Fibroblast of villous mesenchyme (primary cell): ENCODE results near the gene PDIA2. TPM values are rescaled to one million over a fixed set of nuclear protein-coding genes. Genes with fewer than 3 reads are reported as not detected.
"Not testable (repeated sequence)": the region's sequence is repeated elsewhere in the genome, so short reads cannot be mapped to it uniquely, and the experiment has no call there.

Source experiments
- DNase-seq: peaks from one replicate; pipeline ENCODE4 v3.0.0-alpha.2; 2010; ENCODE audit warnings: low read depth
- H3K4me3 ChIP-seq: 2 replicates; pipeline ENCODE4 v1.5.1; 2011; ENCODE audit warnings: low read depth, mild to moderate bottlenecking, low read length
- total RNA-seq: library from RNA; depleted of rRNA; stranded (reverse); fragments of >200 nt; gene quantifications from 2 replicates; pipeline ENCODE4 v1.2.3, GENCODE V29; 2012
- TF ChIP-seq, protein P1 (sequence below): IDR thresholded peaks from 2 replicates; pipeline ENCODE4 v1.5.1; 2012; ENCODE audit warnings: low read depth, mild to moderate bottlenecking, low read length; ENCODE audit not compliant: insufficient read depth

Gene PDIA2
- total RNA-seq, 1 donor = 0.43 TPM

GRCh38 chr16:333406-334094 lies 50.6 kb downstream of the PDIA2 start:
- DNase-seq = peak; percentile 34
- H3K4me3 ChIP-seq = no peak overlapping the region
- TF ChIP-seq, protein P1, sequence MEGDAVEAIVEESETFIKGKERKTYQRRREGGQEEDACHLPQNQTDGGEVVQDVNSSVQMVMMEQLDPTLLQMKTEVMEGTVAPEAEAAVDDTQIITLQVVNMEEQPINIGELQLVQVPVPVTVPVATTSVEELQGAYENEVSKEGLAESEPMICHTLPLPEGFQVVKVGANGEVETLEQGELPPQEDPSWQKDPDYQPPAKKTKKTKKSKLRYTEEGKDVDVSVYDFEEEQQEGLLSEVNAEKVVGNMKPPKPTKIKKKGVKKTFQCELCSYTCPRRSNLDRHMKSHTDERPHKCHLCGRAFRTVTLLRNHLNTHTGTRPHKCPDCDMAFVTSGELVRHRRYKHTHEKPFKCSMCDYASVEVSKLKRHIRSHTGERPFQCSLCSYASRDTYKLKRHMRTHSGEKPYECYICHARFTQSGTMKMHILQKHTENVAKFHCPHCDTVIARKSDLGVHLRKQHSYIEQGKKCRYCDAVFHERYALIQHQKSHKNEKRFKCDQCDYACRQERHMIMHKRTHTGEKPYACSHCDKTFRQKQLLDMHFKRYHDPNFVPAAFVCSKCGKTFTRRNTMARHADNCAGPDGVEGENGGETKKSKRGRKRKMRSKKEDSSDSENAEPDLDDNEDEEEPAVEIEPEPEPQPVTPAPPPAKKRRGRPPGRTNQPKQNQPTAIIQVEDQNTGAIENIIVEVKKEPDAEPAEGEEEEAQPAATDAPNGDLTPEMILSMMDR = no peak

GRCh38 chr16:334164-334832 lies 51.3 kb downstream of the PDIA2 start:
- DNase-seq = not testable (repeated sequence)

DNA sequence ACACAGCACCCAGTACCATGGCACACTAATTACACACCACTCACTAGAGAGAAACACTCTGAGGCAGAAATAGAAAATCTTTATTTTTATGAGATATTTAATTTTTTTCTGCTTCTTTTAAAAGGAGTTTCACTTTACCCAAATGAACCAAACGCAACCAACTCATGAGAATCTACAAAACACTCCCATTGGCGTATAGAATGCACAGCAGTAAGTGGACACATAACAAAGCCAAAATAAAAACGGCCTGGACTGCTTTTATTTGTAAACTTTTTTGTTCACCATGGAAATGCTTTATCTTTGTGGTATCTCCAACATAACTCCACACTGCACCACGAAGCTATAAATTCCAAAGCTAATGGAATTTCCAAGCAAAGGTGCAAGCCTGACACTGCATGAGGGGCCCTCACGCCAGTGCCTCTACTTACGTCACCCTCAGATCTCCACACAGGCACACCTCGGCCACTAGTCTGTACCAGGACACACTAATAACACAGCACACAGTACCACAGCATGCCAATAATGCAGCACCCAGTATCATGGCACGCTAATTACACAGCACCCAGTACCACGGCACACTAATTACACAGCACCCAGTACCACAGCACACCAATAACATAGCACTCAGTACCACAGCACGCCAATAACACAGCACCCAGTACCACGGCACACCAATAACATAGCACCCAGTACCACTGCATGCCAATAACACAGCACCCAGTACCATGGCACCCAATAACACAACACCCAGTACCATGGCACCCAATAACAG lies 52.1 kb downstream of the PDIA2 start:
- peak; percentile 78 for DNase-seq
- H3K4me3 ChIP-seq = not testable (repeated sequence)

More at GRCh38 chr16:334164-334832, 51.3 kb downstream of the PDIA2 start:
- H3K4me3 ChIP-seq = not testable (repeated sequence)

DNA sequence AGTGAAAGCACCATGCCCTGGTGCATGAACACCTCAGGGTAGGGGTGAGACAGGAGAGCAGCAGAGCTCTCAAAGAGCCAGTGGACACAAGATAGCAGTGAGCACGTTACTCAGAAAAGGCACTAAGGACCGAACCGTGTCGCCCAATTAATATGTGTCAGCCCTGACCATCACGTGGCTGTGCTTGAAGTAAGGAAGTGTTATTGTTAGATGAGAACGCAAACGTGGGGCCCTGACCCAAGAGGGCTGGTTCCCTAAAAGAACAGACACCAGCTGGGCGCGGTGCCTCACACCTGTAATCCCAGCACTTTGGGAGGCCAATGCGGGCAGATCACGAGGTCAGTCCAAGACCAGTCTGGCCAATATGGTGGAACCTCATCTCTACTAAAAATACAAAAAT lies 53.3 kb downstream of the PDIA2 start:
- no peak for DNase-seq
- H3K4me3 ChIP-seq = no peak overlapping the region
- TF ChIP-seq, protein P1 = no peak

Other genes starting within 250 kb of the PDIA2 start
- 2.6 and 5.6 TPM in 2 replicates for gene POLR3K, start 229.6 kb upstream of the PDIA2 start, total RNA-seq
- 15.5 and 22.5 TPM in 2 replicates for gene SNRNP25, start 229.3 kb upstream of the PDIA2 start, total RNA-seq
- 32.8 and 37.4 TPM in 2 replicates for gene RHBDF1, start 210.5 kb upstream of the PDIA2 start, total RNA-seq
- gene MPG, start 204.9 kb upstream of the PDIA2 start, total RNA-seq = 161 and 277 TPM in 2 replicates
- 10.6 and 13.0 TPM in 2 replicates for gene NPRL3, start 144.5 kb upstream of the PDIA2 start, total RNA-seq
- not detected in 2 replicates for gene HBZ, start 130.5 kb upstream of the PDIA2 start, total RNA-seq
- gene HBM, start 117.2 kb upstream of the PDIA2 start, total RNA-seq = not detected in 2 replicates
- gene HBA2, start 110.3 kb upstream of the PDIA2 start, total RNA-seq = not detected in 2 replicates
- not detected in 2 replicates for gene HBA1, start 106.5 kb upstream of the PDIA2 start, total RNA-seq
- gene HBQ1, start 102.7 kb upstream of the PDIA2 start, total RNA-seq = not detected in 2 replicates
- 44.1 and 52.7 TPM in 2 replicates for gene LUC7L, start 53.7 kb upstream of the PDIA2 start, total RNA-seq
- gene FAM234A, start 48.3 kb upstream of the PDIA2 start, total RNA-seq = 58.7 and 59.6 TPM in 2 replicates
- 0.64 and 0.86 TPM in 2 replicates for gene RGS11, start 7.2 kb upstream of the PDIA2 start, total RNA-seq
- gene ARHGDIG, start 2.6 kb upstream of the PDIA2 start, total RNA-seq = 0.32 TPM in 1 of 2 replicates, not detected in the other
- gene AXIN1, start 69.6 kb downstream of the PDIA2 start, total RNA-seq = 14.5 and 16.4 TPM in 2 replicates
- gene MRPL28, start 87.4 kb downstream of the PDIA2 start, total RNA-seq = 80.3 and 86.7 TPM in 2 replicates
- gene PGAP6, start 98.8 kb downstream of the PDIA2 start, total RNA-seq = 51.5 and 52.2 TPM in 2 replicates
- 126 TPM in 2 replicates for gene NME4, start 114.0 kb downstream of the PDIA2 start, total RNA-seq
- gene DECR2, start 118.7 kb downstream of the PDIA2 start, total RNA-seq = 11.6 and 16.0 TPM in 2 replicates
- gene RAB11FIP3, start 142.5 kb downstream of the PDIA2 start, total RNA-seq = 19.0 and 19.4 TPM in 2 replicates
- gene CAPN15, start 244.5 kb downstream of the PDIA2 start, total RNA-seq = 37.1 and 43.2 TPM in 2 replicates